ENCODE measurements around the gene COL12A1. TPM values are rescaled to one million over a fixed set of nuclear protein-coding genes. Genes with fewer than 3 reads are reported as not detected.

COL12A1 gene
- total and polyA plus RNA-seq, 10 of the 15 experiments (the other 5 are each of a cell fraction or from before 2014, with no cell fraction given), result under 0.01 to 0.69 (median 0.11) TPM; not detected in 6

GRCh38 chr6:75126518-75126917 lies 79.3 kb downstream of the COL12A1 start:
- SMC1A ChIA-PET (ENCODE audit: uncharacterized antibody, unreplicated experiment), result no interaction called here

DNA sequence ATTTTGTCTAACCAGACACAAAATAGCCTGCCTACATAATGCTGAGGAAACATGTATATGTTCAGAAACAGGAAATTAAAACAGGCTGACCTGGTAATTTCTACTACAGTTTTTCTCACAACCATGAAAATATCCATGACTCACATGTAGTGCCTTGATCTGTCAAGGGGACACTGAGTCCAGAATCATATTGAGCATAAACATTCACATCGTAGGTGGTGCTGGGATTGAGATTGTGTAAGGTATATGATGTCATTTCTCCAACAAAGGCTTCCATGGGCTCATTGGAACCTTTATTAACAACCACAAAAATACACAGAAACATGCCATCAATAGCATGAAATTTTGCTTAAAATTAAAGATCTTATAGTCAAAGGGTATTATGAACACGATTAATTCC lies 80.9 kb downstream of the COL12A1 start:
- H3K4me1 ChIP-seq (ENCODE audit: control insufficient read depth, insufficient read depth, low read length), result no peaks in the 10 kb centered on the region
- WGBS (ENCODE audit: insufficient coverage, insufficient replicate concordance, low lambda C conversion rate, missing lambda C conversion rate), result 14% methylated on average over 2 of the region's 2 CpGs
- no peak overlapping the region for H3K27ac ChIP-seq (ENCODE audit: control insufficient read depth, insufficient read depth)
- no peak overlapping the region for H2AFZ ChIP-seq (ENCODE audit: control insufficient read depth, low read depth, low read length)
- no peaks in the 10 kb centered on the region for H3K9me3 ChIP-seq (replicated peaks; ENCODE audit: control insufficient read depth, insufficient read depth, low read length)
- H3K4me2 ChIP-seq (ENCODE audit: control insufficient read depth, insufficient read depth), result no peak overlapping the region
- H3K79me2 ChIP-seq (ENCODE audit: control insufficient read depth, insufficient read depth, low read length), result no peaks in the 10 kb centered on the region
- BruUV-seq (replicated peaks), result no TSS peak
- ChIA-PET SMC1A (ENCODE audit: uncharacterized antibody, unreplicated experiment) (no interaction called here), POLR2A (no interaction called here), CTCF (no interaction called here), RAD21 (ENCODE audit: unreplicated experiment) (no interaction called here)
- TF ChIP-seq TCF12 (IDR thresholded peaks at IDR 0.05; ENCODE audit: low read depth, low read length) (no peak), ZNF217 (IDR thresholded peaks at IDR 0.05) (no peak), ELK1 (IDR thresholded peaks at IDR 0.05; ENCODE audit: low read depth, low read length) (no peak), PAX5 (IDR thresholded peaks at IDR 0.05; ENCODE audit: borderline replicate concordance, low read depth, low read length) (no peak), MTA2 (IDR thresholded peaks at IDR 0.05; ENCODE audit: low read depth) (no peak), BMI1 (IDR thresholded peaks at IDR 0.05; ENCODE audit: borderline replicate concordance) (no peak), POU2F2 (IDR thresholded peaks at IDR 0.05; ENCODE audit: borderline replicate concordance, low read depth, low read length) (no peak)
- TF ChIP-seq, protein P1, sequence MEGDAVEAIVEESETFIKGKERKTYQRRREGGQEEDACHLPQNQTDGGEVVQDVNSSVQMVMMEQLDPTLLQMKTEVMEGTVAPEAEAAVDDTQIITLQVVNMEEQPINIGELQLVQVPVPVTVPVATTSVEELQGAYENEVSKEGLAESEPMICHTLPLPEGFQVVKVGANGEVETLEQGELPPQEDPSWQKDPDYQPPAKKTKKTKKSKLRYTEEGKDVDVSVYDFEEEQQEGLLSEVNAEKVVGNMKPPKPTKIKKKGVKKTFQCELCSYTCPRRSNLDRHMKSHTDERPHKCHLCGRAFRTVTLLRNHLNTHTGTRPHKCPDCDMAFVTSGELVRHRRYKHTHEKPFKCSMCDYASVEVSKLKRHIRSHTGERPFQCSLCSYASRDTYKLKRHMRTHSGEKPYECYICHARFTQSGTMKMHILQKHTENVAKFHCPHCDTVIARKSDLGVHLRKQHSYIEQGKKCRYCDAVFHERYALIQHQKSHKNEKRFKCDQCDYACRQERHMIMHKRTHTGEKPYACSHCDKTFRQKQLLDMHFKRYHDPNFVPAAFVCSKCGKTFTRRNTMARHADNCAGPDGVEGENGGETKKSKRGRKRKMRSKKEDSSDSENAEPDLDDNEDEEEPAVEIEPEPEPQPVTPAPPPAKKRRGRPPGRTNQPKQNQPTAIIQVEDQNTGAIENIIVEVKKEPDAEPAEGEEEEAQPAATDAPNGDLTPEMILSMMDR (IDR thresholded peaks at IDR 0.05 in 2 of 3, conservative IDR thresholded peaks at IDR 0.05 in 1 of 3; ENCODE audit: control insufficient read depth in 2 of 3, extremely low read depth in 1 of 3, insufficient read depth in 1 of 3, low read depth in 3 of 3, low read length in 3 of 3), result no peak
- intact Hi-C loops (cut with micrococcal nuclease; ENCODE audit: unreplicated experiment), result no loop called here
- no peak for FAIRE-seq
- no peaks in the 10 kb centered on the region for H4K20me1 ChIP-seq (ENCODE audit: control insufficient read depth, insufficient read depth)
- no peaks in the 10 kb centered on the region for H3K36me3 ChIP-seq (ENCODE audit: control insufficient read depth in 2 of 2, insufficient read depth in 2 of 2, low read length in 1 of 2)
- H3K4me3 ChIP-seq, result no peak overlapping the region
- no peak for DNase-seq (ENCODE audit: low read depth, low spot score)
- H3K9ac ChIP-seq (ENCODE audit: control insufficient read depth, insufficient read depth, low read length), result no peak overlapping the region
- in situ Hi-C loops (cut with MboI), result no loop called here
- H3K27me3 ChIP-seq (replicated peaks in 1 of 2; ENCODE audit: control insufficient read depth in 2 of 2, insufficient read depth in 2 of 2, low read length in 1 of 2), result no peaks in the 10 kb centered on the region; a peak in 1 of 4 replicates
- no peak for ATAC-seq

More at GRCh38 chr6:75126518-75126917, 79.3 kb downstream of the COL12A1 start:
- Histone ChIP-seq H3K9me3 (replicated peaks; ENCODE audit: control insufficient read depth, insufficient read depth, low read length) (no peaks in the 10 kb centered on the region), H3K79me2 (ENCODE audit: control insufficient read depth, insufficient read depth, low read length) (no peaks in the 10 kb centered on the region), H2AFZ (ENCODE audit: control insufficient read depth, low read depth, low read length) (no peak overlapping the region), H3K36me3 (ENCODE audit: control insufficient read depth in 2 of 2, insufficient read depth in 2 of 2, low read length in 1 of 2) (no peaks in the 10 kb centered on the region), H3K4me2 (ENCODE audit: control insufficient read depth, insufficient read depth) (no peak overlapping the region), H4K20me1 (ENCODE audit: control insufficient read depth, insufficient read depth) (no peaks in the 10 kb centered on the region), H3K27ac (ENCODE audit: control insufficient read depth, insufficient read depth) (no peak overlapping the region), H3K4me1 (ENCODE audit: control insufficient read depth, insufficient read depth, low read length) (no peaks in the 10 kb centered on the region), H3K27me3 (replicated peaks in 1 of 2; ENCODE audit: control insufficient read depth in 2 of 2, insufficient read depth in 2 of 2, low read length in 1 of 2) (no peaks in the 10 kb centered on the region; a peak in 1 of 4 replicates), H3K4me3 (no peak overlapping the region), H3K9ac (ENCODE audit: control insufficient read depth, insufficient read depth, low read length) (no peak overlapping the region)
- BruUV-seq (replicated peaks), result no TSS peak
- ATAC-seq (no peak), DNase-seq (ENCODE audit: low read depth, low spot score) (no peak), FAIRE-seq (no peak)
- no peak for TF ChIP-seq IRF4 (IDR thresholded peaks at IDR 0.05; ENCODE audit: low read depth, low read length)
- no peak for TF ChIP-seq BACH1 (IDR thresholded peaks at IDR 0.05; ENCODE audit: borderline replicate concordance)
- CTCF ChIA-PET, result no interaction called here
- in situ Hi-C loops (cut with MboI) (no loop called here), intact Hi-C loops (cut with micrococcal nuclease; ENCODE audit: unreplicated experiment) (no loop called here)
- RAD21 ChIA-PET (ENCODE audit: unreplicated experiment), result no interaction called here
- POLR2A ChIA-PET, result no interaction called here
- WGBS (ENCODE audit: insufficient coverage, insufficient replicate concordance, low lambda C conversion rate, missing lambda C conversion rate), result 17% methylated on average over 2 of the region's 2 CpGs
